H1 (cell line): ENCODE data around the gene C3orf18. TPM values are rescaled to one million over a fixed set of nuclear protein-coding genes. Genes with fewer than 3 reads are reported as not detected.

ENCODE experiments used
- CTCF ChIA-PET: fragments of 300-600 bp; sonication (Branson Sonifier 250); formaldehyde crosslinking; loops from one replicate; lab custom pipeline; 2021; ENCODE audit not compliant: partially characterized antibody; lab: Charles Lee
- POLR2A ChIA-PET: fragments of 300-600 bp; sonication (Branson Sonifier 250); formaldehyde crosslinking; loops from one replicate; lab custom pipeline; 2021; ENCODE audit warnings: inconsistent platforms; ENCODE audit not compliant: partially characterized antibody; lab: Charles Lee
- DNase-seq, 2 experiments: peaks; one replicate each; pipeline versions ENCODE4 v3.0.0 to v3.0.0-alpha.2; 2010 to 2022; ENCODE audit warnings: low spot score in 2 of 2, low read depth in 1 of 2, mixed read lengths in 1 of 2
- FAIRE-seq: peaks from 2 replicates; lab custom pipeline; 2011; peaks lifted over from hg19 to GRCh38; lab: Jason Lieb, UNC
- H2AFZ ChIP-seq: 2 replicates; pipeline ENCODE4 v1.8.1; 2012; ENCODE audit warnings: low read length, inconsistent platforms
- H2AK5ac ChIP-seq: 2 replicates; pipeline ENCODE4 v1.6.1; 2013; ENCODE audit warnings: low read depth, low read length
- H2BK120ac ChIP-seq: replicated peaks from 2 replicates; pipeline ENCODE3; 2013; ENCODE audit warnings: low read depth, low read length, inconsistent platforms
- H2BK12ac ChIP-seq: 2 replicates; pipeline ENCODE4 v1.6.1; 2013; ENCODE audit warnings: low read depth, low read length
- H2BK15ac ChIP-seq: 2 replicates; pipeline ENCODE4 v1.6.1; 2013; ENCODE audit warnings: low read length
- H2BK20ac ChIP-seq: 2 replicates; pipeline ENCODE4 v1.6.1; 2013; ENCODE audit warnings: low read length
- H2BK5ac ChIP-seq: 2 replicates; pipeline ENCODE4 v1.6.1; 2013; ENCODE audit warnings: low read depth, low read length
- H3K14ac ChIP-seq: 2 replicates; pipeline ENCODE4 v1.6.1; 2013; ENCODE audit warnings: inconsistent platforms; ENCODE audit not compliant: insufficient read length
- H3K18ac ChIP-seq: 2 replicates; pipeline ENCODE4 v1.6.1; 2013; ENCODE audit warnings: low read length; ENCODE audit errors: extremely low read depth
- H3K23ac ChIP-seq: 2 replicates; pipeline ENCODE4 v1.6.1; 2013; ENCODE audit warnings: inconsistent platforms; ENCODE audit not compliant: insufficient read length
- H3K23me2 ChIP-seq: 2 replicates; pipeline ENCODE4 v1.6.1; 2013; ENCODE audit warnings: low read depth, low read length
- H3K27ac ChIP-seq: 2 replicates; pipeline ENCODE4 v1.6.1; 2011; ENCODE audit warnings: low read depth, low read length, inconsistent platforms
- H3K27me3 ChIP-seq, 4 experiments: replicated peaks in 1 of 4; 1 replicate in 1 of 4; 2 replicates in 3 of 4; pipeline versions ENCODE4 v1.6.1 to v1.8.1; 2011 to 2013; ENCODE audit warnings: low read length in 3 of 4, mild to moderate bottlenecking in 3 of 4, inconsistent platforms in 2 of 4, mixed read lengths in 2 of 4, moderate library complexity in 1 of 4; ENCODE audit not compliant: control insufficient read depth in 3 of 4, insufficient read depth in 3 of 4; ENCODE audit errors: extremely low read depth in 1 of 4
- H3K36me3 ChIP-seq, 4 experiments: 2 replicates each; pipeline versions ENCODE4 v1.6.1 to v1.8.1; 2011 to 2013; ENCODE audit warnings: mild to moderate bottlenecking in 4 of 4, low read length in 3 of 4, moderate library complexity in 2 of 4, control low read depth in 1 of 4, inconsistent platforms in 1 of 4; ENCODE audit not compliant: insufficient read depth in 4 of 4, control insufficient read depth in 2 of 4
- H3K4ac ChIP-seq: replicated peaks from 2 replicates; pipeline ENCODE3; 2013; ENCODE audit warnings: low read length, low read depth, mixed read lengths, inconsistent platforms; ENCODE audit not compliant: insufficient read length
- H3K4me1 ChIP-seq, 4 experiments: replicated peaks in 1 of 4; 1 replicate in 1 of 4; 2 replicates in 3 of 4; pipeline versions ENCODE4 v1.6.1 to v1.8.1; 2011 to 2013; ENCODE audit warnings: low read length in 3 of 4, inconsistent platforms in 2 of 4, mixed read lengths in 1 of 4; ENCODE audit not compliant: insufficient read depth in 4 of 4, control insufficient read depth in 3 of 4
- H3K4me2 ChIP-seq, 2 experiments: 2 replicates each; pipeline versions ENCODE4 v1.6.1 to v1.8.1; 2011 to 2013; ENCODE audit warnings: low read depth in 2 of 2, low read length in 2 of 2, control low read depth in 1 of 2, inconsistent platforms in 1 of 2, mild to moderate bottlenecking in 1 of 2; ENCODE audit not compliant: insufficient read depth in 1 of 2
- H3K4me3 ChIP-seq, 4 experiments: fragments of 200-600, 300-600 bp in 1 of 4; sonication (generic), shearing (Covaris generic), sonication (Bioruptor Twin) in 1 of 4; 2 replicates each; pipeline versions ENCODE4 v1.5.1 to v1.8.1; 2011 to 2016; ENCODE audit warnings: low read length in 4 of 4, low read depth in 3 of 4, control low read depth in 2 of 4, inconsistent platforms in 2 of 4, mild to moderate bottlenecking in 2 of 4, mixed read lengths in 1 of 4, moderate library complexity in 1 of 4; ENCODE audit not compliant: insufficient read depth in 2 of 4; ENCODE audit errors: extremely low read depth in 1 of 4
- H3K56ac ChIP-seq: replicated peaks from 2 replicates; pipeline ENCODE3; 2013; ENCODE audit warnings: low read depth, mild to moderate bottlenecking, mixed read lengths, low read length, inconsistent platforms; ENCODE audit not compliant: insufficient read length
- H3K79me1 ChIP-seq: 2 replicates; pipeline ENCODE4 v1.6.1; 2013; ENCODE audit warnings: low read depth, low read length, control low read depth
- H3K79me2 ChIP-seq, 2 experiments: 2 replicates each; pipeline versions ENCODE4 v1.6.1 to v1.8.1; 2012 to 2013; ENCODE audit warnings: low read length in 2 of 2, mild to moderate bottlenecking in 2 of 2, inconsistent platforms in 1 of 2; ENCODE audit not compliant: insufficient read depth in 2 of 2, control insufficient read depth in 1 of 2
- H3K9ac ChIP-seq, 4 experiments: replicated peaks in 1 of 4; 1 replicate in 1 of 4; 2 replicates in 3 of 4; pipeline versions ENCODE4 v1.6.1 to v1.8.1; 2011 to 2013; ENCODE audit warnings: low read depth in 3 of 4, low read length in 3 of 4, control low read depth in 2 of 4, mild to moderate bottlenecking in 2 of 4, moderate library complexity in 2 of 4, inconsistent platforms in 1 of 4; ENCODE audit errors: extremely low read depth in 1 of 4
- H3K9me3 ChIP-seq, 2 experiments: 2 replicates each; pipeline versions ENCODE4 v1.6.1 to v1.8.1; 2012 to 2013; ENCODE audit warnings: mild to moderate bottlenecking in 2 of 2, moderate library complexity in 2 of 2, control low read depth in 1 of 2, inconsistent platforms in 1 of 2, low read depth in 1 of 2, low read length in 1 of 2, mixed read lengths in 1 of 2; ENCODE audit not compliant: insufficient read depth in 2 of 2
- H4K20me1 ChIP-seq, 2 experiments: replicated peaks in 1 of 2; 2 replicates each; pipeline versions ENCODE3 to v1.8.1; 2011 to 2013; ENCODE audit warnings: inconsistent platforms in 2 of 2, low read length in 2 of 2, mild to moderate bottlenecking in 1 of 2; ENCODE audit not compliant: insufficient read depth in 2 of 2, control insufficient read depth in 1 of 2
- H4K5ac ChIP-seq: 2 replicates; pipeline ENCODE4 v1.6.1; 2013; ENCODE audit warnings: low read length, low read depth, mixed read lengths, inconsistent platforms; ENCODE audit not compliant: insufficient read length
- H4K8ac ChIP-seq: 2 replicates; pipeline ENCODE4 v1.8.0; 2013; ENCODE audit warnings: mild to moderate bottlenecking, moderate library complexity, low read length, inconsistent platforms; ENCODE audit not compliant: insufficient read depth; ENCODE audit errors: extremely low read depth
- H4K91ac ChIP-seq: replicated peaks from 2 replicates; pipeline ENCODE3; 2013; ENCODE audit warnings: low read length, mixed read lengths, inconsistent platforms; ENCODE audit not compliant: insufficient read length
- KDM4A ChIP-seq: IDR thresholded peaks from one replicate; pipeline ENCODE4 v1.7.1; 2012; ENCODE audit warnings: low read depth, mild to moderate bottlenecking, moderate library complexity, low read length, inconsistent platforms; ENCODE audit not compliant: severe bottlenecking
- MAFK ChIP-seq: IDR thresholded peaks from 2 replicates; pipeline ENCODE4 v1.6.1; 2012; ENCODE audit warnings: low read depth, mild to moderate bottlenecking, improper control_type of control experiment, low read length
- POU5F1 ChIP-seq: IDR thresholded peaks from 2 replicates; pipeline ENCODE4 v1.6.1; 2011; ENCODE audit warnings: low read depth, mild to moderate bottlenecking, low read length, moderate library complexity
- TCF12 ChIP-seq: IDR thresholded peaks from 2 replicates; pipeline ENCODE4 v1.6.1; 2011; ENCODE audit warnings: low read depth, mild to moderate bottlenecking, low read length
- WGBS, 2 experiments: shearing (Covaris generic) in 1 of 2; methylation state at CpG; one replicate each; pipeline versions ENCODE4 v1.1.6 to v1.1.7; 2013 to 2015; ENCODE audit warnings: low lambda C conversion rate in 2 of 2, mixed read lengths in 2 of 2, inconsistent platforms in 1 of 2, low coverage in 1 of 2, missing lambda C conversion rate in 1 of 2; ENCODE audit not compliant: insufficient replicate concordance in 2 of 2, insufficient coverage in 1 of 2, insufficient read length in 1 of 2; ENCODE audit errors: extremely low coverage in 1 of 2, missing lambda C conversion rate in 1 of 2; 5-methylcytosine and 5-hydroxymethylcytosine counted together
- polyA plus RNA-seq, 7 experiments: library from polyadenylated mRNA; depleted of rRNA in 3 of 7; stranded (reverse) in 5 of 7; unstranded in 2 of 7; fragments of >200 nt in 5 of 7; fragments of 200-250 nt in 2 of 7; gene quantifications; 1 replicate in 5 of 7; 2 replicates in 1 of 7; 4 replicates in 1 of 7; pipeline versions ENCODE4 v1.2.1 to v1.2.3, GENCODE V29; 2011 to 2013; ENCODE audit warnings: missing spikeins in 2 of 7, mixed read lengths in 2 of 7
- total RNA-seq: library from RNA; stranded (reverse); fragmentation: NEBNext Ultra II Directional; extraction: Animal tissue kit (Norgen Biotek cat#: 25700); gene quantifications from 2 replicates; pipeline ENCODE4 v1.2.1, GENCODE V29; 2021
- TF ChIP-seq, protein P1 (sequence below): IDR thresholded peaks from 2 replicates; pipeline ENCODE4 v1.6.1; 2012; ENCODE audit warnings: inconsistent platforms

The C3orf18 gene
- total and polyA plus RNA-seq, 2 of the 8 experiments (the other 6 are each of a cell fraction or from before 2014, with no cell fraction given), result 7.5 to 15.0 TPM

DNA sequence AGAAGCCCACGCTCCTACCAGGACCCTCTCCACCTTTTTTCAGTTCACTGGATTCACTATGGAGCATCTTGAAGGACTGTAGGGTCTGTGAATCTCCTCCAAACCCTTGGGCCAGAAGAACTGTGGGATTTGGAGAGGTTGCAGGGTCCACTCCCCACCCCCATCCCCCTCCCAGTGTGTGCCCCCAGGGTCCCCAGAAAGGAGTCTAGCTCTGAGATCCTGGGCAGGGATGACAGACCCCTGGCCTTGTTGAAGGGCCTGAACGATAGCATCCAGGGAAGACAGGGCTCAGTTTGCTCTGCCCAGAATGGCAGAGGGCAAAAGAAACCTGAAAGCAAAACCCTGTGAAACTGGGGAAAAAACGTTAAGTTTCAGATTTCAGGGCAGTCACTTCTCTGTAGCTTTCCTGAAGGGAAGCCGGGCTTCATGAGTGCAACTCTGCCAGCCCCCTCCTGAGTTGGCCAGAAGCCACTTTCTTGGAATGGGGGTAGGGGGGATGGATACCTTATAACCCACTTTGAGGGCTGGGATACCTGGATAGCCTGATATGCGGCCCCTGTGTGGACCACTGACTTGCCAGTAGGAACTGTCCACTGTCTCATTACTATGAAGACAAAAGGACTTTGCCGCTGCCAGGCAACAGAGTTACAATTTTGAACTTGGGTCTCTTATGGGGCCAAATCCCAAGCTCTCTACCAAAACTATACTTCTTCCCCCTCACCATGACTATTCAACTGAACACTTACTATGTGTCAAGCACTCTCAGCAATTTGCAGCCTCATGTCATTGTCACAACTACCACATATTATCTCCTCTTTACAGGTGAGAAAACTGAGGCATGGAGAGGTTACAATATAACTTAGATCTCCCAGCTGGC is 45.7 kb upstream of the C3orf18 start:
- no peak overlapping the region for H2AK5ac ChIP-seq
- CTCF ChIA-PET, result interaction anchor here (0.6 to 50.4 kb wide), 19 partner anchors 10 to 775 kb away, joined by 3 to 1262 read pairs (median 4); partner anchors contain the start of genes C3orf18, CYB561D2, DOCK3 and HEMK1
- peaks cover 0 to 7% of the 10 kb centered on the region in 2 experiments; a peak in 1 of 4 replicates for H3K79me2 ChIP-seq
- H3K27me3 ChIP-seq, result peaks cover 12 to 39% (median 32%) of the 10 kb centered on the region in 4 experiments; a peak in 6 of 7 replicates
- no peak for FAIRE-seq
- no peak for DNase-seq
- H4K8ac ChIP-seq, result no peak overlapping the region
- H3K4me1 ChIP-seq, result peaks cover 0 to 21% (median 11%) of the 10 kb centered on the region in 4 experiments; a peak in 6 of 7 replicates
- no peak overlapping the region for H3K4me3 ChIP-seq
- H3K18ac ChIP-seq, result no peak overlapping the region
- H3K4ac ChIP-seq, result no peak overlapping the region
- H2BK5ac ChIP-seq, result no peak overlapping the region
- no peak overlapping the region for H2BK20ac ChIP-seq
- H3K4me2 ChIP-seq, result no peak overlapping the region; a peak in 1 of 4 replicates
- no peaks in the 10 kb centered on the region for H3K36me3 ChIP-seq
- H3K27ac ChIP-seq, result no peak overlapping the region
- H3K9me3 ChIP-seq, result no peaks in the 10 kb centered on the region
- 67% methylated on average over 6 of the region's 6 CpGs; no CpG with 5 or more reads in 1 of the 2 experiments for WGBS, 2 experiments
- H3K79me1 ChIP-seq, result no peaks in the 10 kb centered on the region
- H2BK12ac ChIP-seq, result no peak overlapping the region
- no peak overlapping the region for H2AFZ ChIP-seq
- TF ChIP-seq TCF12 (no peak), POU5F1 (no peak), MAFK (no peak), KDM4A (no peak)
- TF ChIP-seq, protein P1, sequence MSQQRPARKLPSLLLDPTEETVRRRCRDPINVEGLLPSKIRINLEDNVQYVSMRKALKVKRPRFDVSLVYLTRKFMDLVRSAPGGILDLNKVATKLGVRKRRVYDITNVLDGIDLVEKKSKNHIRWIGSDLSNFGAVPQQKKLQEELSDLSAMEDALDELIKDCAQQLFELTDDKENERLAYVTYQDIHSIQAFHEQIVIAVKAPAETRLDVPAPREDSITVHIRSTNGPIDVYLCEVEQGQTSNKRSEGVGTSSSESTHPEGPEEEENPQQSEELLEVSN, result no peak
- TF ChIP-seq, all 59 proteins: peak for 0
- no peak overlapping the region for H4K91ac ChIP-seq
- H2BK15ac ChIP-seq, result no peak overlapping the region
- H3K23me2 ChIP-seq, result peaks cover 15% of the 10 kb centered on the region
- H3K9ac ChIP-seq, result no peak overlapping the region
- no peak overlapping the region for H4K5ac ChIP-seq
- H4K20me1 ChIP-seq, result peaks cover 0 to 13% of the 10 kb centered on the region in 2 experiments
- no peak overlapping the region for H3K56ac ChIP-seq
- POLR2A ChIA-PET, result no interaction called here
- H3K23ac ChIP-seq, result no peak overlapping the region
- H3K14ac ChIP-seq, result no peak overlapping the region
- no peak overlapping the region for H2BK120ac ChIP-seq
